ENCODE measurements around the gene BRMS1.

BRMS1 gene

GRCh38 chr11:66336234-66337102 lies 8.4 kb downstream of the BRMS1 start, which contains the start of gene RIN1:
RIN1 (minus strand) TSS chr11:66336434; CDS start chr11:66336402, 32 bp downstream.
- H3K36me3 Mint-ChIP-seq (ENCODE audit: low read depth), result peaks cover 88% of the 10 kb centered on the region
- H3K4me1 Mint-ChIP-seq (ENCODE audit: low read depth), result peaks cover 35% of the 10 kb centered on the region
- intact Hi-C loops (cut with micrococcal nuclease), result no loop called here
- peak within 1 kb of the TSS; percentile 95 for H3K4me3 Mint-ChIP-seq
- H3K27ac Mint-ChIP-seq, result peak within 1 kb of the TSS; percentile 89
- no peaks in the 10 kb centered on the region for H3K27me3 Mint-ChIP-seq
- H3K9me3 Mint-ChIP-seq, result no peaks in the 10 kb centered on the region

GRCh38 chr11:66335531-66336233 lies 9.2 kb downstream of the BRMS1 start:
- Mint-ChIP-seq H3K27ac (peak overlapping the region; percentile 89), H3K4me3 (peak overlapping the region; percentile 95)
- intact Hi-C loops (cut with micrococcal nuclease), result no loop called here

DNA sequence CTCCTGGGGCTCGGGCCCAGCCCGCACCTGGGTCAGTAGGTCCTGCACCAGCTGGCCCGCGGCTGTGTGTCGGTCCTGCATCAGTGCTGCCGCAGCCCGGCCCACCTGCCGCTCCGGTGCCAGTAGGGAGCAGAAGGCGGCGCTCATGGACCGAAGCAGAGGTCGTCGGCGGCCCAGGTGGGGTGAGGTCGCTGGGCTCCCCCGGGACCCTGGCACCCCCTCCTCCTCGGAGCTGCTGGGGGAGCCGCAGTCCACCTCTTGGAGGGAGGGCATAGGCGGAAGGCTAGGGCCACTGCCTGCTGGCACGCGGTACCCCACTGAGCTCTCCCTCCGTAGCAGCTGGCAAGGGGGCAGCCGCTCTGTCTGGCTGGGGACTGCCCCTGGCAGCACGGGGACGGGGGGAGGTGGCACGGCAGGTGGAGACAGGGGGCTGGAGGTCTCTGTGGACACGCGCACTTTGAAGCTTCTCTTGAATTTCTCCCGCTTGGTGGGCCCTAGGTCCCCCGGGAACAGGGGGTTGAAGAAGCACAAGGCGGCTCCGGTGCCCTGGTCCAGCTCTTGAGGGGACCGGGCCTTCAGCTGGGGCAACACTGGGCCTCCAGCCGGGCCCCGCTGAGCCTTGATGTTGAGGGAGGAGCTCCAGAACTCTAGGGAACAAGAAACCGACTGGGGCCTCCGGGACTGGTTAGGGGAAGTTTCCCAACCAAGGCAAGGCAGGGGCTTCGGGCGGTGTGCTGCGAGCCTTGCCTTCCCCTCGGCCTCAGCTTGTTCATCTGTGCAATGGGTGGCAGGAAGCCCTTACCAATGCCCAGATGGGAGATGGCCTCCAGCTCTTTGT lies 10.1 kb downstream of the BRMS1 start:
- H3K9me3 Mint-ChIP-seq, result no peaks in the 10 kb centered on the region
- H3K27ac Mint-ChIP-seq, result peak overlapping the region; percentile 89
- H3K27me3 Mint-ChIP-seq, result peaks cover 3% of the 10 kb centered on the region
- peaks cover 72% of the 10 kb centered on the region for H3K36me3 Mint-ChIP-seq (ENCODE audit: low read depth)
- peaks cover 35% of the 10 kb centered on the region for H3K4me1 Mint-ChIP-seq (ENCODE audit: low read depth)
- intact Hi-C loops (cut with micrococcal nuclease), result no loop called here
- H3K4me3 Mint-ChIP-seq, result peak overlapping the region; percentile 95

More at GRCh38 chr11:66335531-66336233, 9.2 kb downstream of the BRMS1 start:
- Mint-ChIP-seq H3K9me3 (no peaks in the 10 kb centered on the region), H3K4me1 (ENCODE audit: low read depth) (peaks cover 35% of the 10 kb centered on the region), H3K27me3 (no peaks in the 10 kb centered on the region), H3K36me3 (ENCODE audit: low read depth) (peaks cover 81% of the 10 kb centered on the region)

GRCh38 chr11:66333896-66334604 lies 10.9 kb downstream of the BRMS1 start:
- Mint-ChIP-seq H3K36me3 (ENCODE audit: low read depth) (peaks cover 64% of the 10 kb centered on the region), H3K4me1 (ENCODE audit: low read depth) (peaks cover 35% of the 10 kb centered on the region), H3K4me3 (no peak overlapping the region), H3K27me3 (peaks cover 3% of the 10 kb centered on the region), H3K9me3 (no peaks in the 10 kb centered on the region), H3K27ac (no peak overlapping the region)
- intact Hi-C loops (cut with micrococcal nuclease), result no loop called here

GRCh38 chr11:66333220-66333877 lies 11.6 kb downstream of the BRMS1 start:
- H3K9me3 Mint-ChIP-seq, result no peaks in the 10 kb centered on the region
- peaks cover 41% of the 10 kb centered on the region for H3K4me1 Mint-ChIP-seq (ENCODE audit: low read depth)
- H3K36me3 Mint-ChIP-seq (ENCODE audit: low read depth), result peaks cover 57% of the 10 kb centered on the region
- no peak overlapping the region for H3K4me3 Mint-ChIP-seq
- H3K27ac Mint-ChIP-seq, result no peak overlapping the region
- intact Hi-C loops (cut with micrococcal nuclease), result no loop called here
- H3K27me3 Mint-ChIP-seq, result peaks cover 3% of the 10 kb centered on the region

DNA sequence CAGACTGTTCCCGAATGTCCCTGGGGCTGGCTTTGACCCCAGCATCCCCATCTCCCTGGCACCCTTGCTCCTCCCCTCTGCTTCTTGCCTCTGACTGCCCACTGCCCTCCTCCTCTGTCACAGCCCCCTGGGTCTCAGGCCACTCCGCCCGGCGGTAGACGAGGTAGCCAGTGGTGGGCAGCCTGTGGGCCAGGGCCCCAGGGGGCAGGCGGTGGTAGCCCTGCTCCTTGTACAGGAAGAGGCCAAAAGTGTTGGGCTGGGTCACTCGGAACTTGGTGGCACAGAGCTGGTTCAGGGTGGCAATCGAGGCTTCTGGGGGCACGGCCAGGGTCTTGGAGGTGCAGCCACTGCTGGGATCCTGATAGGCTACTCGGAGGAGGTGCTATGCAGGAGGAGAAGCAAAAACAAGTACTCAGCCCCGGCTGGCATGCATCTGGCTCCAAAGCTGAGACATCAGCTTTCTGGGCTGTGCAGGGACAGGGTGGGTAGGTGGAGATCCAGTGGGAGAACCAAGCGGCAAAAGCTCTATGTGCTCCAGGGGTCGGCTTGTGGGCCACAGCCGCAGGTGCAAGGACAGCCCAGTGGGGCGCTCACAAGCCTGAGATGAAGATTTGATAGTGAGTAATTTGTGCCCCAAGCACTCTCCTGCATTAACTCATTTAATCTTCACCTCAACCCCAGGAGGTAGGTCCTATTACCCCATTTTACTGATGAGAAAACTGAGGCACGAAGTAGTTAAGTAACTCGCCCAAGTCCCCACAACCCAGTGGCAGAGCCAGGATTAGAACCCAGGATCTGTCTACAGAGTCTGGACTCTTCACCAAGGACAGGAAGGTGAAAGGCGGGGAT lies 12.3 kb downstream of the BRMS1 start:
- intact Hi-C loops (cut with micrococcal nuclease), result no loop called here
- peaks cover 42% of the 10 kb centered on the region for H3K4me1 Mint-ChIP-seq (ENCODE audit: low read depth)
- no peak overlapping the region for H3K4me3 Mint-ChIP-seq
- no peaks in the 10 kb centered on the region for H3K9me3 Mint-ChIP-seq
- H3K36me3 Mint-ChIP-seq (ENCODE audit: low read depth), result peaks cover 50% of the 10 kb centered on the region
- H3K27me3 Mint-ChIP-seq, result peaks cover 3% of the 10 kb centered on the region
- peak overlapping the region; percentile 30 for H3K27ac Mint-ChIP-seq

DNA sequence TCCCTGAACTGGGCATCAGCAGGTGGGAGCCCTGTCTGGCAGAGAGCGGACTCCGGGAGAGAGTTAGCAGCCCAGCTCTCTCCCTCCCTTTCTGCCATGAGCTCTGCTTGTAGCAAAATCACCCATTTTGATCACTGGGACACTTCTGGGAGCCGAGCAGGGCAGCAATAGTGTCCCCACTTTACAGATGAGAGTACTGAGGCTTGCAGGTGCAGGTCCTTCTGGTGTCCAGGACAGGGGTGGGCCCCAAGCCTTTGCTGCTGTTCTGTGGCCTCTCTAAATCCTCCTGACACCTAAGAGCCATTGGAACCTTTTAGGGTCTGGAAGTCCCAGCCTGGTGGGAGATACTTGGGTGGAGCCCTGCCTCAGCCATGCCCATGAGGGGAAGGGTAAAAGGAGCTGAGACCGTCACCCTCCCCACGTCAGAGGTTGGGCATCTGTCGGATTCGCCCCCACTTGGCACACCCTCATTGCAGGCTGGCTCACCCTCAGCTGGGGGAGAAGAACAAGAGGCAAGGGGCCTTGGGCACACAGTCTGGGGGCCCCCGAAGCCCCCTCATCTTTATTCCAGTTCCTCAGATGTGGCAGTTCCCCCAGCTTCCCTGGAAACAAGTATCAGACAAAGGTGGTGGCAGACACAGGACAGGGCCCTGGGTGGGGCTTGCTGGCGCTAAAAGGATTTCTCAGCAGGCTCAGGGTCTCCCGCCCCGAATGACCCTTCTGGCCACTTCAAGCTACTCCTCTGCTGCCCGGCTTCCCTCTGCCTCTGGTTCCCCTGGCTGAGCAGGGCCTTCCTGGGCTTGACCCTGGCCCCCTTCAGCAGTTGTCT lies 13.1 kb downstream of the BRMS1 start:
- H3K4me1 Mint-ChIP-seq (ENCODE audit: low read depth), result peaks cover 33% of the 10 kb centered on the region
- no peaks in the 10 kb centered on the region for H3K9me3 Mint-ChIP-seq
- H3K27ac Mint-ChIP-seq, result no peak overlapping the region
- H3K4me3 Mint-ChIP-seq, result no peak overlapping the region
- peaks cover 3% of the 10 kb centered on the region for H3K27me3 Mint-ChIP-seq
- intact Hi-C loops (cut with micrococcal nuclease), result no loop called here
- peaks cover 41% of the 10 kb centered on the region for H3K36me3 Mint-ChIP-seq (ENCODE audit: low read depth)

DNA sequence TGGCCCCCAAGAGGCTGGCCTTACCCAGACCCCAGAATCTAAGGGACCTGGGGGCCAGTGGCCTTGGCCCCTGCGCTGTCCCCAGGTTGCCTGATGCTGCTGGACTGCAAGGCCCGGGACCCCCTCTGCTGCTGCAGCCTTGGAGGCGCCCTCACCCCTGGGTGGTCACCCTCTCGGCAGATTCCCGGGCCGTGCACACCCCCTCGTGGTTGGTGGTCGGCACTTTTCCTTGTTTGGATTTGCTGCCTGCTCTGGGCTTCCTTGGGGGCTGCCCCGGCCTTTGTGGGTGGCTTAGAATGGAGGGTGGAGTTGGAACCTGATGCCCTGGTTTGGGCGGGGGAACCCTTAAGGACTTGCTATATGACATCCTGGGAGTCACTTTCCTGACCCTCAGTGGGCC lies 14.0 kb downstream of the BRMS1 start:
- H3K4me1 Mint-ChIP-seq (ENCODE audit: low read depth), result peaks cover 27% of the 10 kb centered on the region
- H3K9me3 Mint-ChIP-seq, result no peaks in the 10 kb centered on the region
- peaks cover 36% of the 10 kb centered on the region for H3K36me3 Mint-ChIP-seq (ENCODE audit: low read depth)
- H3K4me3 Mint-ChIP-seq, result no peak overlapping the region
- no peak overlapping the region for H3K27ac Mint-ChIP-seq
- intact Hi-C loops (cut with micrococcal nuclease), result no loop called here
- peaks cover 5% of the 10 kb centered on the region for H3K27me3 Mint-ChIP-seq

DNA sequence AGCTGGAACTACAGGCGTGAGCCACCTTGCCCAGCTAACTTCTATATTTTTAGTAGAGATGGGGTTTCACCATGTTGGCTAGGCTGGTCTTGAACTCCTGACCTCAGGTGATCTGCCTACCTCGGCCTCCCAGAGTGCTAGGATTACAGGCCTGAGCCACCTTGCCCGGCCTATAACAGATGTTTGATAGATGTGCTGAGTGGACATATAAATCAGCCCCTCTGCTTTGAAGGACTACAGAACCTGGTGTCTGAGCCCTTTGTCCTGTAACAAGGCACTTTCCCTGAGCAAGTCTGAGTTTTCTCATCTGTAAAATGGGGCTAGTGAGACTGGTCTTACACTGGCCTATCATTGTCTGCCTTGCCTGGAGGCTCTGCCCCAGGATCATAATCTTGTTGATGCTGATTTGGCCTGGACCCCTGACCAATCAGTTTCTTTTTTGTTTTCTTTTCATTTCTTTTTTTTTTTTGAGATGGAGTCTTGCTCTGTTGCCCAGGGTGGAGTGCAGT lies 15.7 kb downstream of the BRMS1 start:
- intact Hi-C loops (cut with micrococcal nuclease), result no loop called here
- Mint-ChIP-seq H3K27me3 (peaks cover 5% of the 10 kb centered on the region), H3K27ac (no peak overlapping the region), H3K36me3 (ENCODE audit: low read depth) (peaks cover 27% of the 10 kb centered on the region), H3K9me3 (no peaks in the 10 kb centered on the region), H3K4me3 (no peak overlapping the region), H3K4me1 (ENCODE audit: low read depth) (peaks cover 16% of the 10 kb centered on the region)

DNA sequence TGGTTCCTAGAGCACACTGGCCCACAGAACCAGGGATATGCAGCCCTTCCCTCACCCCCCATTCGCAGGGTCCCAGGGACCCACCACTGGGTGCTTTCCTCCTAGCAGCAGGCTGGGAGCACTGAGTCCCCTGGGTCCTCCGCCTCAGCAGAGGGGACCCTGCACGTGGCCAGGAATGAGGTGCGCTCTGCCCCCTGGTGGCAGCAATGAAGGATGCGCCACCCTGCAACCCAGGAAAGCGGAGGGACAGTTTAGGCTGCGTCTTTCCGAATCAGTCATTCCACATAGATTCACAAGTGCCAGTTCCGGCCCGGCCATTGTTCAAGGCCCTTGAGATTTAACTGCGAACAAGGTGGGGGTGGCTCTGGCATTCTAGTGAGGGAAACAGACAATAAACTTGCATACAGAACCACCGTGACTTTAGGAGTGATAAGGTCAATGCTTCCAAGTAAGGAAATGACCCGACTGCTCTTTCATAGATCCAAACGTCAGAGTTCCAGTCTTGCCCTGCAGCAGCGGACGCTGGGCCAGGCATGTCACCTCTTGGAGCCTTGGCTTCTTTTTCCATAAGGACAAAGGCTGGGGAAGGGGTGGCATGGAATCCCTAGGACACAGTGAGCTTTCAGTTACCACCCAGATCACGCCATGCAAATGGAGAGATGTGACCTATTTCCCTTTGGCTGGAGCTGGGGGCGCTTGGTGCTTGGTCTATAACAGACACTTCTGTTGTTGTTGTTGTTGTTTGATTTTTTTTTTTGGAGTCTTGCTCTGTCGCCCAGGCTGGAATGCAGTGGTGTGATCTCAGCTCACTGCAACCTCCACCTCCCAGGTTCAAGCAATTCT lies 16.4 kb downstream of the BRMS1 start:
- peaks cover 13% of the 10 kb centered on the region for H3K4me1 Mint-ChIP-seq (ENCODE audit: low read depth)
- H3K4me3 Mint-ChIP-seq, result no peak overlapping the region
- peaks cover 5% of the 10 kb centered on the region for H3K27me3 Mint-ChIP-seq
- peak overlapping the region; percentile 30 for H3K27ac Mint-ChIP-seq
- intact Hi-C loops (cut with micrococcal nuclease), result loop anchor here (1.0 kb wide), 1 partner anchor 17 kb away; no protein-coding TSS in a partner anchor
- H3K9me3 Mint-ChIP-seq, result no peaks in the 10 kb centered on the region
- H3K36me3 Mint-ChIP-seq (ENCODE audit: low read depth), result peaks cover 20% of the 10 kb centered on the region

- no peak overlapping the region for H3K27ac Mint-ChIP-seq
- peaks cover 13% of the 10 kb centered on the region for H3K4me1 Mint-ChIP-seq (ENCODE audit: low read depth)
- H3K36me3 Mint-ChIP-seq (ENCODE audit: low read depth), result peaks cover 15% of the 10 kb centered on the region
- no peak overlapping the region for H3K4me3 Mint-ChIP-seq
- intact Hi-C loops (cut with micrococcal nuclease), result loop anchor here (1.0 kb wide), 1 partner anchor 17 kb away; no protein-coding TSS in a partner anchor
- peaks cover 5% of the 10 kb centered on the region for H3K27me3 Mint-ChIP-seq
- no peaks in the 10 kb centered on the region for H3K9me3 Mint-ChIP-seq
Observed at GRCh38 chr11:66328031-66328301, 16.9 kb downstream of the BRMS1 start.

All from dendritic cell treated with granulocyte-macrophage colony-stimulating factor and Interleukin-4, amounts not matched to agents 40 ng/mL and 50 ng/mL, for 4 days (primary cell).